Measurements from ENCODE around the gene VIL1.

The VIL1 gene

DNA sequence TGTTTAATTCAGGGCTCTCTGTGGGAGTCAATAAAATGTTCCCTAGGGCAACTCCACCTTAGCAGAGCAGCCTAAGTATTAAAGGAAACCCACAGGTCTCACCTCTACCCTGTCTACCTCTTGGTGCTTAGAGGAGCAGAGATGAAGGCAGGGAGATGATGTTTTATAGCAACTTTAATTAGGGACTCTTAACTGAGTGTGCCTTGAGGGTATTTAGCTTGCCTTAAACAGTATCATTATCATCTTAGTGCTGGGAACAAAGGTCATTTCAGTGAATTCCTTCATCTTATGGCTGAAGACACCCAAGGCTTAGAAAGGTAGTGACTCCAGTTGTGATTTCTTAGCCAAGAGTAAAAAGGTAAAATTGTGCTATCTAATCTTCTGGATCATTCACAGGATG, 26.7 kb downstream of the VIL1 start:
- no peak for DNase-seq

DNA sequence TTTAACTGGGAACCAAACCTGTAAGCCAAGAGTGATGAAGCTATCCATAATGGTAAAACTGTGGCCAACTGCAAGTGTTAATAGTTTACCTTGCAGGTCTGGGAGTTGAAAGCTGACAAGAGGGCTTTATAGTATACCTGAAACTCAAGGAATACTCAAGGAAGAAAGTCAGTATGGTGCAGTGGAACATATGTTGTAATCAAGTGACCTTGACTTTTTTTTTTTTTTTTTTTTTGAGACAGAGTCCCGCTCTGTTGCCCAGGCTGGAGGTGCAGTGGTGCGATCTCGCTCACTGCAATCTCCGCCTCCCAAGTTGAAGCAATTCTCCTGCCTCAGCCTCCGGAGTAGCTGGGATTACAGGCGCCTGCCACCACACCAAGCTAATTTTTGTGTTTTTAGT, 27.6 kb downstream of the VIL1 start:
- no peak for DNase-seq

DNA sequence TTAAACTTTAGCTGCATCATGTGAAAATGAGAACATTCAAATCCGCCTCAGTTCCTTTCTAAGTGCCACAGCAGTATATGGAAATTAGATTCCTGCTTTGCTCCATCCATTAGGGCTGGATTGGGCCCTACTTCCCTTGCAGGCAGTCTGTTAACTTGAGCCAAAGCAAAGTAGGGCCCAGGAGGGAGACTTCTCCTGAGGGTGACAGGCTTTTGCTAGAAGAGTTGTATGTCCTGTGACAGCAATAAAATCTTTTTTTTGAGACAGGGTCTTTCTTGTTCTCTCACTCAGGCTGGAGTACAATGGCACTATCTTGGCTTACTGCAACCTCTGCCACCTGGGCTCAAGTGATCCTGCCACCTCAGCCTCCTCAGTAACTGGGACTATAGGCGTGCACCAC, 28.1 kb downstream of the VIL1 start:
- DNase-seq: no peak

DNA sequence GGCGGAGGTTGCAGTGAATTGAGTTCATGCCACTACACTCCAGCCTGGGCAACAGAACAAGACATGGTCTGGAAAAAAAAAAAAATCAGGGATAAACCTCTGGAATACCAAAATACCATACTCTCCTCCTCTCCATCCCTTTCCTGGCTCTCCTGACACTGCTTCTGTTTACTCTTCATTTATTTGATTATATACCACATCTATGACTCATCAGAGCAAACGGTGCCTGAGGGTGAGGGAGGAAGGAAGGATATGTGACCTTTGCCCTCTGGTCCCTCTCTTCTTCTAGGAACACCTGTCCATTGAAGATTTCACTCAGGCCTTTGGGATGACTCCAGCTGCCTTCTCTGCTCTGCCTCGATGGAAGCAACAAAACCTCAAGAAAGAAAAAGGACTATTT, 30.0 kb downstream of the VIL1 start:
- DNase-seq: no peak

DNA sequence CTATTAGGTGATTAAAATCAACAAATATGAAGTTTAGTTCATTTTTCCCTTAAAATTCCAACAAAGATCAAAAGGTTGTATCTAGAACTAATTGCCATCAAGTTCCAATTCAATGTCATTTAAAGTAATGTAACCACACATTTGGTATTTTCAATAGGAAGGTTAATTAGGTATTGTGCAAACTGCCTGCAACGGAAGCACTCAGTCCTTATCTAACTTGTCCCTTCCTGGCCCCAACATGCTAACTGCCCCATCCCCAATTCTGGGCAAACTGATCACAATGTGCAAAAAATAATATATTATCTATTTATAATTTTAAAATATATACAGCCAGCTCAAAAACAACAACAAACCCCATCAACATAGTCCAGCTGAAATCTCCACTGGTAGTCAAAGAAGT, 33.2 kb downstream of the VIL1 start:
- DNase-seq: no peak

DNA sequence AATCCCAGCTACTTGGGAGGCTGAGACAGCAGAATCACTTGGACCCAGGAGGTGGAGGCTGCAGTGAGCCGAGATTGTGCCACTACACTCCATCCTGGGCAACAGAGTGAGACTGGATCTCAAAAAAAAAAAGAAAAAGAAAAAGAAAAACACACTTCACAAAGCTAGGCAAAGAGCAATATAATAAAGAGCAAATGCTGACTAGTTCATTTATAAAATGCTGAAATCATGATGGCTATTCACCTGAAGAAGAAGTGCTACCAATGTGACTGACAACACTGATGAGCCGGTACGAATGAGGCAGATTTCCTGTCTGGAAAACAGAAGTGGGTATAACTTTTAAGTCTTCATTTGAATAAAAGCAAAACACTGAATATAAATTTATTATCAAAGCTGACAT, 37.9 kb downstream of the VIL1 start:
- no peak for DNase-seq

DNA sequence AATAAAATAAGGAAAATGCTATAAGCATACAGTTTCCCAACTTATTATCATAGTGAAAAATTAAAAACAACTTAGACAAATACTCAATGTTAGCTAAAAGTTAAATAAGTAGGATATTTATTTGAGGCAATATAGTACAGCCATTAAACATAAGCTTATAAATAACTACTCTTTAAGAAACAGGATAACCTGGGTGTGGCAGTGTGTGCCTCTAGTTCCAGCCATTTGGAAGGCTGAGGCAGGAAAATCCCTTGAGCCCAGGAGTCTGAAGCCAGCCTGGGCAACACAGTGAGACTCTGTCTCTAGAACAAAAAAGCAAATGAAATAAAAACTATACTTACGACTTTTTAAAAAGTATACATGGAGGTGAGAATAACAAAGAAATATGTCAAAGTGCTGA, 39.7 kb downstream of the VIL1 start:
- no peak for DNase-seq

DNA sequence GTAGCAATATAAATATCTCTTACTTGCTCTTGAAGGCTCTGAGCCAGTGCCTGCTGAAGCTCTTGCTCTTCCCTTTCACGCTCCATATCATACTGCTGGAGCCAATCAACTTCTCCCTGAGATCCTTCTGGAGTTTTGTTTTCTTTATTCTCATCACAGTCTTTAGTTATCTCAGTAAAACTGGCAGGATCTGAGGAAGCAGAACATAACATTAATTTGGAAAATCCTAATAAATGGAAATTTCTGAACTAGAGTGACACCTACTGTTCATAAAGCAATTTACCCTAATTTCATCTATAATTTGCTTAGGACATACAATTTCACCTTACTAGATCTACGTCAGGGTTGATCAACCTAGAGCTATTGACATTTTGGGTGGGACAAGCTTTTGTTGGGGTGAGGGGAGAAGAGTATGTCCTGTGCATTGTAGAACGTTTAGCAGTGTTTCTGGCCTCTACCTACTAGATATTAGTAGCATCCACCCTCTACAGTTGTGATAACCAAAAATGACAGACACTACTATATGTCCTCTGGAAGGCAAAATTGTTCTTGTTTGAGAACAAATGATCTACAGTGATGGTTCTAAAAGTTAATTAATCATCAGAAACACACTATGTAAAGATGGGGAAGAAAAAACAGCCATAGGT, 47.2 kb downstream of the VIL1 start:
- no peak for DNase-seq

DNA sequence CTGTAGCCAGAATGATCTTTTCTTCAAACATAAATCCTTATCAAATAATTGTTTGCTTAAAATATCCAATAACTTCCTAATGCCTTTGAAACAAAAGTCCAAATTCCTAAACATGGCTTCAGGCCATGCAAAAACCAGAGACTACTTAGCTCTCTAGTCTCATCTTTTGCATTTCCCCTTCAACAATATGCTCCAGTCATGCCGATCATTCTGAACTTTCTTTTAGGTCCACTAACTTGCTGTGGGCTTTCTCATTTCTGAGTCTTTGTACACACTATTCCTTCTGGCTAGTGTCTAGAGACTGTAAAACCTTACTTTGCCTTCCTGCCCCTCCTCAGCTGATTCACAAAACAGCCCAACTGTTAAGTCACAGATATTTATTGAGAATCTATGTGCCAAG, 51.5 kb downstream of the VIL1 start:
- no peak for DNase-seq

DNA sequence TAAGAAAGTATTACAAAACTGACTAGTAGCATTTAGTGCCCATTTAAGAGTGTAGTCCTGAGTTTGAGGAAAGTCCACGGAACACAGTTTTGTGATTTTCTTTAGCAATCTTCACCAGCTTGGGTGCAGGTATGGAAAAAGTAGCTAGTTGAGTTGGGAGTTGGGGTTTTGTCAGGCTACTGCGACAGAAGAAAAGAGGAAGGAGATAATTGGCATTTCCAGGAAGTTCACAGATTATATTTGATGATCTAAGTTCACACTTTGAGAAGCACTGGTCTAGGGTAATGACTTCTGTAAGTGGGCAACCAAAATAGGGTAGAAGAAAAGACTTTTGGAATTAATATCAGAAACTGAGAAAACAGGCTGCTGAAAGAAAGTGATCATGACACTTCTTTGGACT, 52.1 kb downstream of the VIL1 start:
- no peak for DNase-seq

DNA sequence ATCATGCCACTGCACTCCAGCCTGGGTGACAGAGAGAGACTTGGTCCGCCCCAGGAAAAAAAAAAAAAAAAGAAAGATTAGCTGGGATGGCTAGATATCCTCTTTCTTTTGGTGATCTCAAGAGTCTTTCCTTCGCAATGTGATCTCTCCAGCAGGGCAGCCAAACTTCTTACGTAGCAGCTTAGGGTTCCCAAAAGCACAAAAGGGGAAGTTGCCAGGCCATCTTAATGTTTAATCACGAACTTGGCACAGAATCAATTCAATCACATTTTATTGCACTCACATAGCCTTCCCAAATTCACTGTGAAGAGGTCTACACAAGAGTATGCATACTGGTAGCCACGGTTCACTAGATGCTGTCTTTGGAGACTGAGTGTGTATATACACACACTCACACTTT, 53.1 kb downstream of the VIL1 start:
- no peak for DNase-seq

DNA sequence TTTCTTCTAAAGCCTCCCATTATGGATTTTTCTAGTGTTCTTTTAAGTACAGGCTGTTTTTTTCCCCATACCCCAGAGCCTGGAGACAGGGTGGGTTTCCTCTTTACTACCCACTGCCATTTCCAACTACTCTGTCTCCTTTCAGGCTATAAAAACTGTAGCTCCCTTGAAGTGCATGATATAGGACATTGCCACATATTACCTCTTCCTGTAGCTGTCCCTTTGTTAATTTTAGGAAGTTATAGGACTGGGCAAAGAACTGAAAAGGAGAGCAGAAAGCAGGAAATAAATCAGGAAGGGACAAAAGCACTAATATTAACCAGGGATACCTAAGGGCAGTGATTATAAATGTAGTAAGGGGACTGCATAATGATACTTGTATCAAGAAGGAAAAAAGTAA, 54.1 kb downstream of the VIL1 start:
- DNase-seq: no peak

DNA sequence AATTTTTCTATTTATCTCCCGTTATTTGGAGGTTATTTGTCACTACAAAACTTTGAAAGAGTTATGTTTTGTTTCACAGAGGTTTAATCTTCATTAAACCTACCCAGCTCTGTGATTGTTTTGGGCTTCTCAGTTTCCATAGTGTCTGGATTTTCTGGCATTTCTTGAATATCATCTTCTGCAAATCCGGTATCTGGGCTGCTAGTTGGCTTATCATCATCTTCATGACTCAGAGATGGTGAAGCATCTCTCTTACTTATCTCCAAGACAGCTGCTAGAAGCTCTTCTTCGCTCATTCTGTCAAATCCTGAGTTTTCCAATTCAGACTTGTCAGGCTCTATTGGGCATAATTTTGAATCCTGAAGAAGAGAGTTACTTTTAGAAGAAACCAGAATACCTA, 55.6 kb downstream of the VIL1 start:
- no peak for DNase-seq

DNA sequence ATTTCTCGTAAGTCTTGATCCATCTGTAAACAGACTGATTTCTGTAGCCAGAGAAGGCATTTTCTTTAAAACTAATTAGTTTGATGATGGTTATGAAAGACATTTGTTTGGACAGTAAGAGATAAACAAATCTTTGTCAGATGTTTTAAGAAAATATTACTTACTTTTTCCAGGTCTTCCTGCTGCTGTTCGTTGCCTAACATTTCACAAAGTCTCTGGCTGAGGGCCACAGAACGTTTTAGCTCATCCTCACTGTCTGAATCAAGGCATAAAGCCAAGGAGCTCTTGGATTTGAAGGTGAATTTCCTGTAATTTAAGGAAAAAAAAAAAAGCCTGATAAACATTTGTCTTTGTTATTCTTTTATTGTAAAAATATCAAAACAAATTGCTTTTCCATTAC, 57.8 kb downstream of the VIL1 start:
- DNase-seq: no peak

DNA sequence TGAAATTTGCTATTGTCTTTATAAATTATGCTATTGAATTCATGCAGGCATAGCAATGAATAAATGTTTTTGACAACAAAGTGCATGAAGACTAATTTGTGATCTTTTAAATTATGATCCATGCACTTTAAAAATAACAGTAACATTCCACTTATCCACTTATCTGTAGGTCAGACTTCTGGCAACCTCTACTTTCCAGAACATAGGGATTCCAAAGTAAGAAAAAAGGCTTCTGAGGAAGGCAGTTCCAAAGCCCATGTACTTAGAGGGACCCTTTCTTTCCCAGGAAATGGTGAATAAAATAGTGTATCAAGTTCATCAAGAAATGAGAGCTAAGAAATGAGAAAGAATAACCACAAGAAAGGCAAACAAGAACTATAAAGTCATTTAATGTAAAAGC, 58.3 kb downstream of the VIL1 start:
- no peak for DNase-seq

DNA sequence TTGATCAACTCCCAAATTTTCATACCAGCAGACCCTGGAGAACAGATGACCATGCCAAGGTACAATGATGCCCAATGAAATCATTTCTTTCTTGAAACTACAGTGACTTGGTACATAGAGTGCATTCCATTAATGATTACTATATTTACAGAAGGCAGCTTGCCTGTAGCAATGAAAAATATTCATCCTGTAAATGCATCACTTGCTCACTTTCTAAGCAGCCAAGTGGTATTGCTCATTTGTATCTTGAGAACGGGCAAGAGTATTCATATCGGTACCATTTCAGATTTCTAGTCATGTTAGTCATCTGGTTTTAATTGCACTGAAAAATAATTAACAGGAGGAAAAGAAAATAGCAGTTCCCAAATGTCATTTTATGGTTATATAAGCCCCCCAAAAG, 59.6 kb downstream of the VIL1 start:
- no peak for DNase-seq

DNA sequence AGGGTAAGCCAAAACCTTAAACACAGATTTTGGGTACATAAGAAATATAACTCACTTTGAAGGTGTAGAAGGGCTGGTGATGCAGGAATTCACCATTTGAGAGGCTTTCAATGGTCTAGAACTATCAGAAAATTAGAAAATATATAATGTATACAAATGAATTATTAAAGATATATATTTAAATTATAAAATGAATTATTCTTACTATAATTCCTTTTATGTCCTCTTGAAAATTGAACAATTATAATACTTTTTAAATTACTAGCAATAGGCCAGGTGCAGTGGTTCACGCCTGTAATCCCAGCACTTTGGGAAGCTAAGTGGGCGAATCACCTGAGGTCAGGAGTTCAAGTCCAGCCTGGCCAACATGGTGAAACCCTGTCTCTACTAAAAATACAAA, 60.7 kb downstream of the VIL1 start:
- no peak for DNase-seq

DNA sequence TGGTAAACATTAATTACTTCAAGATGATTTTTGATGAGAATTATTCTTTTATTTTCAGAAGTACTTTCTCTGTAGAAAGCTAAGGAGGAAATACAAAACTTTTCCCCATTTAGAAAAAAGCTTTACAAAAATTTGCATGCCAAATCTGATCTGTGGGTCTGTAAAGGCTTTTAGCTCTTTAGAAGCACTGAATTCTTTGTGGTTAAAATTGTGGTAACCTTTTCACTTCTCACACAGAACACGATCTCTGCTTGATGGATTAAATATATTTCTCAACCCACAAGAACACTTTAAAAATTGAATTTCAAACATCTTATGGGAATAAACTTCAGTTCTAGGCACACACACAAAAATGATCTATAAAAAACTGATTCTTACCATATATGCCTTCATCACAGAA, 63.7 kb downstream of the VIL1 start:
- DNase-seq: no peak

DNA sequence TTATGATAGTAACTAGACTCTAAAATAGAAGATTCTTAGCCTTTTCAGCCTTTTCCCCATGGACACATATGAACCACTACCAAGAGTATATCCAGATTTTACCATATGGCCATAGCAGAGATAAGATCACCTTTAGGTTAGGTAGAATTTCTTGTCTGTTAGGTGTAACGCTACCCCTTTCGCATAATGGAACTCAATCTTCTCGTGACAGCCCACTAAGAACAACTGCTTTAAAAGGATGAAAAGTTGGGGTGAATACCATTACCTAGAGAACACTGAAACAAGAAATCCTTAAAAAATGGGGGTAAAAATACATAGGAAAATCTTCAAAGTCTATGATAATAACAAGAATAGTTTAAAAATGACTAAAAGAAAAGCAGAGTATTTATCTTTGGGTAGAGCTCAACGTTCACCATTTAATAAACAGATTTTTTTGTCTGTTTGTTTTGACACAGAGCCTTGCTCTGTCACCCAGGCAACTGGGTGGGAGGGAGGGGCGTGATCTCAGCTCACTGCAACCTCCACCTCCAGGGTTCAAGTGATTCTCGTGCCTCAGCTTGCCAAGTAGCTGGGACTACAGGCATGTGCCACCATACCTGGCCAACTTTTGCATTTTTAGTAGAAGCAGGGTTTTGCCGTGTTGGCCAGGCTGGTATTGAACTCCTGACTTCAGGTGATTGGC, 67.2 kb downstream of the VIL1 start:
- DNase-seq: no peak

DNA sequence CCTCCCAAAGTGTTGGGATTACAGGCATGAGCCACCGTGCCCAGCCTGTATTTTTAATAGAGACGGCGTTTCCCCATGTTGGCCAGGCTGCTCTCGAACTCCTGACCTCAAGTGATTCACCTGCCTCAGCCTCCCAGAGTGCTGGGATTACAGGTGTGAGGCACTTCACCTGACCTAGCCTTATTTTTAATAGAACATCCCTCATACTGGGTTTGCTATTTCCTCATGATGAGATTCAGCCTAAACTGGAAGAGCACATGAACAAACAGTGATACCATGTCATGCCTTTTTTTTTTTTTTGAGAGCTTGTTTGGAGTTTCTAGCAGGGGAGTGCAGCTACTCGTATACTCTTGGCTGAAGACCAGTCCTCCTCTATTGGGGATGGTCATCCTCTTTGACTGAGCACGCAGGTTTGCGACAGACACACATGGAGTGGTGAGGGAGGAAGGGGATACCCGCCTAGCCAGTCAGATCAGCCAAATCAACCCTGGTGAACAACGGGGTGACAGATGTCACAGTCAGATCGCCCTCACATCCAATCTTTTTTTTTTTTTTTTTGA, 81.7 kb downstream of the VIL1 start:
- DNase-seq: no peak

DNA sequence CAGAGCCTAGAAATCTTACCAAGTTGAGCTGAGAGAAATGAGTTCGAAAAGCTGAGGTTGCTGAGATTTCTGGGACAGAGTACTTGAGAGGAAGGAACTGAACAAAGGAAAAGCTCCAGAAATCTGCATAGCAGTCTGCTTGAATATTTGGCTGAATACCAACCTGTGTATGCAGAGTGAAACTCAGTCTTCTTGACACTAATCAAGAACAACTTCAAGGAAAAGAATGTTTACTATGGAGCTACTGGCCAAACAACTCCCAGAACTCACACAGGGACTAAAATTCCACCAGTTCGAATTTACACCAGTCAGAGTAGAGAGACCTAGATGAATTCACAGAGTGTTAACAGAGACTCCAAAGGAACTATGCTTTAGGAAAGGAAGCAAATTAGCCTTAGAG, 82.7 kb downstream of the VIL1 start:
- no peak for DNase-seq
